Fibroblast of gingiva (primary cell): Measurements from ENCODE around the gene HRH1.
"Not testable (repeated sequence)": the region's sequence is repeated elsewhere in the genome, so short reads cannot be mapped to it uniquely, and the experiment has no call there.

Source experiments
- DNase-seq: peaks from one replicate; pipeline ENCODE4 v3.0.0-alpha.2; 2011; ENCODE audit warnings: low read depth

The HRH1 gene

DNA sequence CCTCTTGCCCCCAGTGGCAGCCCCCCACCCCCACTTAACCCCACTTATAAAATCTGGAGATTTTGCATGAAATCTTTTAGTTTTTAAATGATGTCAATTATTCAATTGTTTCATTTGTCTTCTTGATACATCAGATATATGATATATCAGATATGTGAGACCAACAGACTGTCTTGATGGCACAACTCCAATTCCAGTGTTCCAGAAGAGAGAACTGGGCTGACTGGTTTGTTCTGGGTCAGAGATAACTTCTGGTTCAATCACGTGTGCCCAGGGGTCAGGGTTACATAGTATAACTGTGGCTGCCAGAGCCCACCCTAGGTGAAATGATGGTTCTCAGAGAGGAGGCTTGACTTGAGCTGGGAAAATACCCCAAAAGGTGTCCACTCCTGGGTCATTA lies 85.5 kb downstream of the HRH1 start:
- no peak for DNase-seq

DNA sequence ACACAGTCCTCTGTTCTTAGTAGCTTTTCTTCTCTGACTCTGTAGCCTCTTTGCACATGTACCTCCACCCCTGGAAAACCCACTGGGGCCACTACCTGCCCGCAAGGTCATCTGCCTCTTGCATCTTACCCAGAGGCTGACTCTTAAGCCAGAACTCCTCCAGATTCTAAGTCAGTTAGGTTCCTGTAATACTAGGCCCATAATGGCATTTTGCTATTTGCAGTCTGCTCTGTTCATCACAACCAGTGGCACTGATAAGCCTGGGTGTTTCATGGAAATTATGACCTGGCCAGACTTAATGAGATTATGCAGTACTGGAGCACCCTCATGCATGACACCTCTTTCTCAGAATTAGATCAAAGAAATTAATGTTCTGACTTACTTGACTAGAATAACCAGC lies 86.2 kb downstream of the HRH1 start:
- no peak for DNase-seq

DNA sequence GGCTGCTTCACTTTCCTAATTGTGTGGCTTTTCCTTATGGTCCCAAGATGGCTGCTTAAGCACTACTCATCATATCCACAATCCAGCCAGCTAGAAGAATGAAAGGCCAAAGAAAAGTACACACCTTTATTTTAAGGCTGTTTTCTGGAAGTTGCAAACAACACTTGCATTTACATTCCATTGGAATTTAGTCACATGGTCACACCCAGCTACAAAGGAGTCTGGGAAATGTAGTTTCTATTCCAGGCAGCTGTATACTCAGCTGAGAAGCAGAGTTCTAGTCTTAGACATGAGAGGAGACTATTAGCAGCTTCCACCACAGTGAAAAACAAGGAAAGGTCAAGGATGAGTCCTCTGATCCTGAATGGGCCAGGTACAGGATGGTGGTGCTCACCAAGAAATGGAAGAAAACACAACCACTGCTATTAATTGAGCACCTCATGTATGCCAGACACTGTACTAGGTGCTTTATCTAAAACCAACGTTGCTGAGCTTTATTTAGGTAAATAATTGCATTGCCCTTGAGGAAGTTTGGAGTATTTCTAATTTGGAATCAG lies 89.9 kb downstream of the HRH1 start:
- DNase-seq, result no peak

DNA sequence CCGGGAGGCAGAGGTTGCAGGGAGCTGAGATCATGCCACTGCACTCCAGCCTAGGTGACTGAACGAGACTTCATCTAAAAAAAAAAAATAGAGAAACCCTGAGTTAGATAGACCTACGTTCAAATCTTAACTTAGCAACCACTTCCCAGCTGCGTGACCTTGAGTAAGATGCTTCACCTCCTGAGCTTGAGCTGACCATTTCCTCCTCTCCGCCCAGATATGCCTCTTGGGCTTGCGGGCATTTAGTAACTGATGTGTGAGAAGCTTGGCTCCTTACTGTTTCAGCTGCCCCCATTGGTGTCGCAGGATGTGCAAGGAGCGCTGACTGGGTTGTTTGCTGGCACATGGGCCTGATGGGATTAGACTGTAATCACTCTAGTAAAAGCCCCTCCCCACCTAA lies 91.0 kb downstream of the HRH1 start:
- DNase-seq, result no peak

DNA sequence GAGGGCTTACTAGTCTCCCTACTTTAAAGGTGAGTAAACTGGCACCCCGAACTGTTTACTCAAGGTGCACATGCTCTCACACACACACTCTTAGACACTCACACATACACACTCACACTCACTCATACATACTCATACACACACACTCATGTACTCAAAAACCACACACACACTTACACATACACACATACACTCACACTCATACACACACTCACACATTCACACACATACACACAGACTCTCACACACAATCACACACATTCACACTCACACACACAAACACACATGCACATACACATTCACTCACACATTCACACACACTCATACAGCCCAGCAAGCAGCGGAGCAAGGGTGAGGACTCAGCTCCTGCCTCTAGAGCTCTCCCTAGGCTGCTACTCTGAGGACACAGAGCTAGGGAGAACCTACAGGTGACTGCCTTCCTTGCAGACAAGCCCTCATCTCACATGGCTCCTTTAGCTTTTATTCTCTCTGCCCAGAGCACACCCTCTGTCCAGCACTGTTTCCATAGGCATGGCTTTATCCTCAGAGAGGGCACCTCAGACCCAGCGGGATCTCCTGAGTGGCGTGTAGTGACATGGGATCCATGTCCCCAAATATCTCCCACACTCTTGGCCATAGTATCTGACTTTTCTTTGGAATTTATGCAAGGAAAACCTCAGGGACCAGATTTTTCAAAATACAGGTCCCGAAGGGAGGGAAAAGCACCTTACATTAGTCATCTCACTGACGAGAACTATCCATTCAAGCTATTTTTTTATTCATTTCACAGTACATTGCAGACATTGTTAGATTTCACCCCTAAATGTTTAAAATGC lies 91.8 kb downstream of the HRH1 start:
- DNase-seq, result no peak

DNA sequence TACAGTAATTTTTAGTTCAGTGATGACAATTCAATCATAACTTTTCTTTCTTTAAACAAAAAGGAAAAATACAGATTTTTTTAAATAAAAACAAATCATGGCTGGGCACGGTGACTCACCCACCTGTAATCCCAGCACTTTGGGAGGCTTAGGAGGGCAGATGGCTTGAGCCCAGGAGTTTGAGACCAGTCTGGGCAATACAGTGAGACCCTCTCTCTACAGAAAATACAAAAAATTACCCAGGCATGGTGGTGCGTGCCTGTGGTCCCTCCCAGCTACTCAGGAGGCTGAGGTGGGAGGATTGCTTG lies 92.3 kb downstream of the HRH1 start:
- no peak for DNase-seq

DNA sequence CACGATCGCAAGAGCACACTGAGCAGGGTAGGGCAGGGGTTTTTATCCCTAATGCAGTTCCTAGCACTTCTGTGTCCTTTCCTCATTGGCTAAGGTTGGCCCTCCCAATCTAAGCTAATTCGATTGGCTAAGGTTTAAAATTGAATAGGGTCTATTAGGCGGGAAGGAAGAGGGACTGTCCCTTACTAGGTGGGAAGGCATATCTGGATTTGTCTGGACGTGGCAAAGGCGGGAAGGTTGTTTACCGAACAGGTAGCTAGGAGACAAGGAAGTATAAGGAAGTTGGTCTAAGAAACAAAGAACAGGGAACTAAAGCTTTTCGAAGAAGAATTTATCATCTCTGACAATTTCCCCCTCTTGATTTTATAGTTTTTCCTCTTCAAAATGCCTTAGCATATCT lies 93.1 kb downstream of the HRH1 start:
- DNase-seq, result no peak

DNA sequence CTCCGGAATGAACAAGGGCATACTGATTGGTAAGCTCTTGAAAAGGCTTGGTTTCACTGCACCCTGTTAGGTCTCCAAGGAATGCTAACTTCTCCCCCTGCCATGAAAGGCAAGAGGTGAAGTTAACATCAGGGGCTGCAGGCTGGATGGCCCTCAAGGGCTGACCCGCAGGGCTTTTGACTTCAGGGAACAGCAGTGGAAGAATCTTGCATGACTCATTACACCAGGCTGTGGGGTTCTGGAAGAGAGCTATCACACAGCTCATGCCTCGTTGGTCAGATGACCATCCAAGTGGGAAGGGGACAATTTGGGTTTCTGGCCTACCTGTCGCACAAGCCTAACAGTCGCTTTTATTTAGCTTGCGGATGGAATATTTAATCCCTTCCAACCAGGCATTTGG lies 94.3 kb downstream of the HRH1 start:
- no peak for DNase-seq

DNA sequence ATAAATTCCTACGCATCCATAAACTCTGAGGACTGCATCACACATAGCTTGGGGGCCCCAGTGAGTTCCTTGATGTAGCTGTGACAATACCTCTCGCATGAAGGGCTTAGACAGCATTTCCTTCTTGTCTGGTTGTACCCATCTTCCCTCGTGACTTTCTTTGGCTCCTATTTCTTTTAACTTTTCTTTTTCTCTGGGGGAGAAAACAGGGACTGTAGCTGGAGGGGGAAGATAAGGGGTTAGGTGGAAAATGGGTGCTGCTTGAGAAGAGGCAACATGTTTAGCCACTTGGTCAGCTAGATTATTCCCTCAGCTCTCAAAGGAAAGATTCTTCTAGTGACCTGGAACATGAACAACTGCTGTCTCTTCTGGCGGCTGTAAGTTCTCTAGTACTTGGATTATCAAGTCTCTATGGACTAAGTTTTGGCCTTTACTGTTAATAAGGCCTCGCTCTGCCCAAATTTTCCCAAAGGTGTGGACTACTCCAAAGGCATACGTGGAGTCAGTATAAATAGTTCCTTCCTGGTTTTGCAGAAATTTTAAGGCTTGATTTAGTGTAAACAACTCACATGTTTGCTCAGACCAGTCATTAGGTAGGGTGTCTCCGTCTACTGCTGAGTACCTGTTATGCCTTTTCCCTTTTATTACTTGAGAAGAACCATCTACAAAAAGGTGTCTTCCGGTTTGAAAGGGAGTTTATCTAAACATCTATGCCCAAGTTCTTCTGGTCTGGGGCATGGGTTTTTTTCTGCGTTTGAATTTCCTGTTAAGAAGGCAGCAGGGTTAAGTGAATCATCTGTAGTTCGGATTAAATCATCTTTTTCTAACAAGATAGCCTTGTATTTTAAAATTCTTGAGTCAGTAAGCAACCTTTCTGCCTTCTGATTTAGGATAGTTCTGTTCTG lies 96.9 kb downstream of the HRH1 start:
- no peak for DNase-seq

DNA sequence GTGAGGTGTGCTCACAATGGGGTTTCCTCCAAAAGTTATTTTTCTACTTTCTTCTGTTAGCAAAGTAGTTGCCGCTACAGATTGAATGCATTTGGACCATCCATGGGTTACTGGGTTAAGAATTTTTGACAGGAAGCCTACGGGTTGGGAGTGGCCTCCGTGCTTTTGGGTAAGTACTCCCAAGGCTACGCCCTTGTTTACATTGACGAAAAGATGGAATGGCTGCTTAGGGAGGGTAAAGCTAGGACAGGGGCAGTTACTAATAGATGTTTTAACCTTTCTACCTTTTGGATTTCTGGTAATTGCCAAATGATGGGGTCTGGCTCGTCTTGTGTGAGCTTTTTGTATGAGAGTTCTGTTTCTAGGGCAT lies 97.5 kb downstream of the HRH1 start:
- no peak for DNase-seq

DNA sequence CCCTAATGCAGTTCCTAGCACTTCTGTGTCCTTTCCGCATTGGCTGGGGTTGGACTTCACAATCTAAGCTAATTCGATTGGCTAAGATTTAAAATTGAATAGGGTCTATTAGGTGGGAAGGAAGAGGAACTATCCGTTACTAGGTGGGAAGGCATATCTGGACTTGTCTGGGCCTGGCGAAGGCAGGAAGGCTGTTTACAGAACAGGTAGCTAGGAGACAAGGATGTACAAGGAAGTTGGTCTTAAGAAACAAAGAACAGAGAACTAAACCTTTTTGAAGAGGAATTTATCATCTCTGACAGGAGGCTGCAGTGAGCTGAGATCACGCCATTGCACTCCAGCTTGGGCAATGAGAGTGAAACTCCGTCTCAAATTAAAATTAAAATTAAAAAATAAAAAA lies 100.6 kb downstream of the HRH1 start:
- no peak for DNase-seq

DNA sequence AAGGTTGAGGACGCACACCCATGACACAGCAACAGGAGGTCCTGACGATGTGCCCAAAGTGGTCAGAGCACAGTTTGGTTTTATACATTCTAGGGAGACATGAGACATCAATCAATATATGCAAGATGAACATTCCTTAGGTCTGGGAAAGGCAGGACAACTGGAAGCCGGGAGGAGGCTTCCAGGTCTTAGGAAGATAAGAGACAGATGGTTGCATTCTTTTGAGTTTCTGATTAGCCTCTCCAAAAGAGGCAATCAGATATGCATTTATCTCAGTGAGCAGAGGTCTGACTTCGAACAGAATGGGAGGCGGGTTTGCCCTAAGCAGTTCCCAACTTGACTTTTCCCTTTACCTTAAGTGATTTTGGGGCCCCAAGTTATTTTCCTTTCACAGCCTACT lies 101.2 kb downstream of the HRH1 start:
- DNase-seq, result not testable (repeated sequence)

DNA sequence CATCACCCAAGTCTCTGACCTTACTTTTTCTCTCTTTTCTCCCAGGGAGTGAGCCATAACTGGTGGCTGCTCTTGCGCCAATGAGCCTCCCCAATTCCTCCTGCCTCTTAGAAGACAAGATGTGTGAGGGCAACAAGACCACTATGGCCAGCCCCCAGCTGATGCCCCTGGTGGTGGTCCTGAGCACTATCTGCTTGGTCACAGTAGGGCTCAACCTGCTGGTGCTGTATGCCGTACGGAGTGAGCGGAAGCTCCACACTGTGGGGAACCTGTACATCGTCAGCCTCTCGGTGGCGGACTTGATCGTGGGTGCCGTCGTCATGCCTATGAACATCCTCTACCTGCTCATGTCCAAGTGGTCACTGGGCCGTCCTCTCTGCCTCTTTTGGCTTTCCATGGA lies 104.7 kb downstream of the HRH1 start:
- no peak for DNase-seq

DNA sequence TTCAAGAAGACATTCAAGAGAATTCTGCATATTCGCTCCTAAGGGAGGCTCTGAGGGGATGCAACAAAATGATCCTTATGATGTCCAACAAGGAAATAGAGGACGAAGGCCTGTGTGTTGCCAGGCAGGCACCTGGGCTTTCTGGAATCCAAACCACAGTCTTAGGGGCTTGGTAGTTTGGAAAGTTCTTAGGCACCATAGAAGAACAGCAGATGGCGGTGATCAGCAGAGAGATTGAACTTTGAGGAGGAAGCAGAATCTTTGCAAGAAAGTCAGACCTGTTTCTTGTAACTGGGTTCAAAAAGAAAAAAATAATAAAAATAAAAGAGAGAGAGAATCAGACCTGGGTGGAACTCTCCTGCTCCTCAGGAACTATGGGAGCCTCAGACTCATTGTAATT lies 106.2 kb downstream of the HRH1 start:
- DNase-seq, result no peak

DNA sequence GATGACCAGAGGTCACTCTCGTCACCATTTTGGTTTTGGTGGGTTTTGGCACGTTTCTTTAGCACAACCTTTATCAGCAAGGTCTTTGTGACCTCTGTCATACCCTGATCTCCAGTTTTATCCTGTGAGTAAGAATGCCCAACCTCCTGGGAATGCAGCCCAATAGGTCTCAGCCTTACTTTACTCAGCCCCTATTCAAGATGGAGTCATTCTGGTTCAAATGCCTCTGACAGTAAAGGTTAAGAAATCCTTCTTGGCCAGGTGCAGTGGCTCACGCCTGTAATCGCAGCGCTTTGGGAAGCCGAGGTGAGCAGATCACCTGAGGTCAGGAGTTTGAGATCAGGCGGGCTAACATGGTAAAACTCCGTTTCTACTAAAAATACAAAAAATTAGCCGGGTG lies 114.7 kb downstream of the HRH1 start:
- no peak for DNase-seq

DNA sequence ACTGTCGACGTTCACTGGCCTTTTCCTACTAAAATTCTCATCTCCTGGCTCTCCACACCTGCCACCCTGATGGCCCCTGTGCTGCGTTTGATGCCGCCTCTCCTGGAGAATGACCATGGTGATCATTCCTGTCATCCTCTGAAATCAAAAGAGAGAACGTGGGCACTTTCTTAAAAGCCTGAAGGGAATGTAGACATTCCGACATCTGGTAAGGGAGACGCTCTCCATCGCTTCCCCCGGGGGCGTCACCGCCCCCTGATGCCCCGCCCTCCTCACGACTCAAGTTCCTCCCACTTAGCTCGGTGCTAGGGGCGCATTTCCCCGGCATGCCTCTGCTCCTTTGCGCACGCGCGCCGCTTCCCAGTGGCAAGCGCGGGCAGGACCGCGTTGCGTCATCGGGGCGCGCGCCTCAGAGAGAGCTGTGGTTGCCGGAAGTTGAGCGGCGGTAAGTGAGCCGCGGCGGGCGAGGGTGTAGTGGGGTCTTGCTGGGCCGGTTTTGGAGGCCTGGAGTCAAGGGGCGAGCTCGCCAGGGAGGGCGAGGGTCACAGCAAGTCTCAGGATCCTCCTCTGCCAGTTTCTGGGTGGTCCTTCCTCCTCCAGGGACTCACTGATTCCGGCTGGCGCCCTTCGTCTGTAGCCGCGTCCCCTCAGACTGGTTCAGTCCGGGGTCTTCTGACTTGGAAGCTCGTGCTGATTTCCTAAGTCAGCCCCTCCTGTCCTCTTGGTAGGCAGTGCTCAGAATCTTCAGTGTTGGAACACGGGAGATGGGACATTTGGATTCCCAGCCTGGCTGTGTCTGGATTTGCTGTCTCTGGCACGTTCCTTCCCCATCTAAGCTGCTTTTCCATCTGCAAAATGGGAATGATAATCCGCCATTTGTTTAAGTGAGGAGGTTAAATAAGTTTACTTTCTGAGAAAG lies 118.0 kb downstream of the HRH1 start, which contains the start of gene ATG7:
ATG7 (plus strand) TSS at position 412 of the 919 bp plus-strand sequence. CDS start 26,299 bp downstream, outside the sequence.
- DNase-seq, result peak; percentile 96

DNA sequence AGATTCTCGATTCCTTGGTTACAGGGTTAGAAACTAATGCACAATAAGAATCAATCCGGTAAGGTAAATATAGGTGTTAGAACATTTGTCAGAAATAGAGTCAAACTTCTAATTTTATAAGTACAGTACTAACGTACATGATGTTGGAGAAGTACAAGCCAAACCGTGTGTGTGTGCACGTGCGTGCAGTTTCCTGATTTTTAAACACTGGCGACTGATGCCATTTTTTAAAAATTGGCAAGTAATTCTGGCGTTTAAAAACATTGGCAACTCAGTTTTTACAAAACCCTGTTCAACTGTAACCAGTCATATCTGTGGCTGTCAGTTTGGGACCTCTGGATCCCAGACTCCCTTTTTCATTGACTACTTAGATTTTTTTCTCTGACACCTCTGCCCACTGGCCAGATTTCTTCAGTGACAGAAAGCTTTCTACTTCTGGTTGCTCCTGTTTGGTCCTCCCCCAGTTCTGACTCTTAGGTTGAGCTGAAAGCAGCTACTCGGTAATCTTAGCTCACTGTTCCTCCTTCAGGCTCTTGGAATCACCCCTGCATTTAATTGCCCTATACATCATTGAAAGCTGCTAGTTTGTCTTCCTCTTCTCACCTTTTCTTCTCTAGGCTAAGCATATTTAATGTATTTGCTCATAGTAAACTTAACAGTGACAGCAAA lies 118.7 kb downstream of the HRH1 start:
- DNase-seq, result no peak

DNA sequence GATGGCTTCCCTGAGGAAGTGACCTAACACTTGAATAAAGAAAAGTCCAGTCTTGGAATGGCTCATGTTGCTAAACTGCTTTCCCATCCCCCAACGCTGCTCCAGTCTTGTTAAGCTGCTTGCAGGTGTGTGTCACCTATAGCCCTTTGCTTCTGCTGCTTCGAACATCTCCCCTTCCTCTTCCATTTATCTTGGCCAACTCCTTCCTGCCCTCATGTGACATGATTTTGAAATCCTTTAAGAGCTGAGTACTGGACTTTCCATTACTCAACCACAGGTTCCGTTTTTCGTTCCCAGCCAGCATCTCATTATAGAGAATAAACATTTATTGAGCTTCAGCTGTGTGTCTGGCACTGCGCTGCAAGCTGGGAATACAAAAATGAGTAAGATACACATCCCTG lies 119.6 kb downstream of the HRH1 start:
- DNase-seq, result peak; percentile 50

DNA sequence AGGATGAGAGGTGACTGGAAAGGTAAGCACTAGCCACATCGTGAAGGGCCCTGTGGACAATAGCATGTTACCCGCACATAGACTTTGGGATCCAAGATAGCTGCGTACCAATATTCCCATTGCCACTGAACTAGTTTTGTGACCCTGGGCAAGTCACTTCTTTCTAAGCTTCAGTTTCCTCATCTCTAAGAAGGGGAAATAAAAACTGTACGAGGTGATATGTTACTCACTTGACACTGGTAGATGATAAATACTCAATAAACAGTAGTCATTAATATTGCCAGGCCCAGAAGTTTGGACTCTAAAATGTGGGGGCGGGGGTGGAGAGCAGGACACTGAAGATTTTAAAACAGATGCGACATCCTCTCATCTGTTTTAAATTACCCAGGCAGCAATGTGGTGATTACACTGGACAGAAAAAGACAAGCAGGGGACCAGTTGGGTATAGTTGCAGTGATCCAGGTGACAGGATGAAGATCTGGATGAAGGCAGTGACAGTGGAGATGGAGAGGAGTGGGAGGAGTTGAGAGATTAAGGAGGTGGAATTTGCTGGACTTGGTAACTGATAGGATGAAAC lies 120.4 kb downstream of the HRH1 start:
- no peak for DNase-seq

DNA sequence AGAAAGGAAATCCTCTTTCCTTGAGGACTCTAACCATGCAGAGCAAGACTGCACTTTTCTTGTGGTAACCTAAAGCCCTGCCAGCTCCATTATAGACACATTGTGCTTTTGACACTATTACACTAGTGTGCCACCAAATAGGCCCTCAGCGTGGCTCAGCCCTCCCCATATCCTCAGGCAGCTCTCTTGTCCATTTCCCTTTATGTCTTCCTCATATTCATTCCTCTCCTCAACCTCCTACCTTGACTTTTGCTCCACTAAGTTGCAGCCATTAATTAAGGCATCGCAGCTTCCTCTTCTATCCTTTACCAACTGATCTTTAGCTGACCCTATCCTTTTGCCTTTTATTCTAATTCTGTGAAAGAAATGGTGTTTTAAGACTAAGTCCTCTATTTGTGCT lies 121.6 kb downstream of the HRH1 start:
- DNase-seq, result no peak

DNA sequence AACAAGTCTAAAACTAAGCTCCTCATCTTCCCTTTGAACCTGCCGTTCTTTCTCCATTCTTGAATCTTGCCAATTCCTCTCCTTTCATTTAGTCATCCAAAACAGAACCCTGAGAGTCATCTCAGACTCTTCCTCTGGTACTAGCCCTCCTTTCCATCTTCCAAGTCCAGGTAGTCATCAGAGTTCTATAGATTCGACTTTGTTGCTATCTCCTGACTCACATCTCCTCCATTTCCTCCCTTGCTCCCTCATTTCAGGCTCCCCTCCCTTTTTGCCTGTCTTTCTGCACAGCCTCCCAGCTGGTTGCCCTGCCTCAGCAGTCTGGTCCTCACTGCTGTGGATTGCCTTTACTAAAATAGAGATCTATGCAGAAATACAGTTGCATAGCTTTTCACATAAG lies 122.6 kb downstream of the HRH1 start:
- DNase-seq, result no peak
